ENCODE measurements around the gene SLC25A45.

Gene SLC25A45

DNA sequence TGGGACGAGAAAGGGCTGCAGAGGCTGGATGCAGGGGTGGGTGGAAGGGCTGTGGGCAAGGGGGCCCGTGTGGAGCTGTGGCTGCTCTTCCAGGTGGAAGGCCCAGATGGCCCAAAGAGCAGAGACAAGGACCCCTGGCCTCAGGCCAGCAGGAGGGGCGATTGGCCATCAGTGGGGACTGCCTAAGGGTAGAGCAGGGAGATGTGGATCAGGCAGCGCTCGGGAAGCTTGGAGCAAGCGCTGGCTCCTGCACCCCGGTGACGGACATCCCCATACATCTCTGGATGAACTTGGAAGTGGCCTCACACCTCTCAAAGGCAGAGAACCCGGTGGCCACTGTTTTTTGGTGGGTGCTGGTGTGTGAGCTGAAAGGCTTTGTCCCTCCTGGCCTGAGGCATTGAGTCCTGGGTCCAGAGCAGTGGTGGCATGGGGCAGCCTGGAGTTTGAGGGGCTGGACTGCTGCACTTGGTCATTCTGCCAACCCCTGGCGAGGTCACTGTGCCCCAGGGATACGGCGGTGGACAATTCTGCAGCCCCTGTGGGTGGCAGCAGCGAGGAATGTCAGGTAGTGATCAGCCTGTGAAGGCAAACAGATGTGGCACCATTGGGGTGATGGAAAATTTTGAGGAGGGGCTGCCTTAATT is 9.9 kb upstream of the SLC25A45 start:
- no peaks in the 10 kb centered on the region for H3K27me3 ChIP-seq (ENCODE audit: insufficient read depth, low read length, poor library complexity, severe bottlenecking)
- H4K20me1 ChIP-seq (ENCODE audit: insufficient read depth, low read length, poor library complexity, severe bottlenecking): peaks cover 15% of the 10 kb centered on the region
- H3K9me2 ChIP-seq (replicated peaks; ENCODE audit: low read depth, low read length): no peaks in the 10 kb centered on the region
- no peak overlapping the region for H3K4me3 ChIP-seq (ENCODE audit: low read length, poor library complexity, severe bottlenecking)
- no peak overlapping the region for H3K4me2 ChIP-seq (ENCODE audit: low read depth, low read length, poor library complexity, severe bottlenecking)
- H3K9me3 ChIP-seq (ENCODE audit: insufficient read depth, low read depth, low read length): no peaks in the 10 kb centered on the region
- peaks cover 17% of the 10 kb centered on the region; the same call in 1 of the 2 replicates for H3K36me3 ChIP-seq (ENCODE audit: insufficient read depth, low read length)
- H3K79me2 ChIP-seq (ENCODE audit: insufficient read depth, low read length): peaks cover 63% of the 10 kb centered on the region
- H3K4me1 ChIP-seq (ENCODE audit: insufficient read depth, low read length, poor library complexity, severe bottlenecking): peaks cover 37% of the 10 kb centered on the region
- no peak overlapping the region for H3K9ac ChIP-seq (ENCODE audit: low read depth, low read length, poor library complexity, severe bottlenecking)
- H3F3A ChIP-seq (ENCODE audit: low read depth): no peaks in the 10 kb centered on the region
- TF ChIP-seq EZH2phosphoT487 (IDR thresholded peaks at IDR 0.05; ENCODE audit: borderline replicate concordance) (no peak), CTCF (conservative IDR thresholded peaks at IDR 0.05; ENCODE audit: low read length) (0 out of 2 replicates have a peak, but pooled peaks have one; percentile 12)
- H2AFZ ChIP-seq (ENCODE audit: low read length): no peak overlapping the region

DNA sequence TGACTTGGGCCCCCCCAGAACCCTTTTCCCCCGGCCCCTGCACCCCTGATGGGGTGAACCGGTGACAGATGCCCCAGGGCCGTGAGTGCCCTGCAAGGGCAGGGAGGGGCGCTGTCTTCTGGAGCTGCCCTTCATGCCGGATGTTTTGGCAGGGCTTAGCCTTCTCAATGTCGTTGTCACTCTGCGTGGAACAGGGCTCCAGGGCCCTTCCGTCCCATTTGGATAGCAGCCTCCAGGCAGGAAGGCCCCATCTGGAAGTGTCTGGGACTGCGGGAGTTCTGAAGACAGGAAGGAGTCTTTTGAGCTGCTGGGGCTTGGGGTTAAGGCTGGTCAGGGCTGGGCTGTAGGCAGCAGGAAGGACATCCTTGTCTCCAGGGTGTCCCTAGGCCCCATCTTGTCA is 8.6 kb upstream of the SLC25A45 start:
- Histone ChIP-seq H3K27me3 (ENCODE audit: insufficient read depth, low read length, poor library complexity, severe bottlenecking) (no peaks in the 10 kb centered on the region), H2AFZ (ENCODE audit: low read length) (no peak overlapping the region), H4K20me1 (ENCODE audit: insufficient read depth, low read length, poor library complexity, severe bottlenecking) (peaks cover 19% of the 10 kb centered on the region), H3K36me3 (ENCODE audit: insufficient read depth, low read length) (peaks cover 13% of the 10 kb centered on the region; the same call in 1 of the 2 replicates), H3K79me2 (ENCODE audit: insufficient read depth, low read length) (peaks cover 74% of the 10 kb centered on the region), H3K9me3 (ENCODE audit: insufficient read depth, low read depth, low read length) (no peaks in the 10 kb centered on the region), H3K4me1 (ENCODE audit: insufficient read depth, low read length, poor library complexity, severe bottlenecking) (peaks cover 40% of the 10 kb centered on the region), H3K4me2 (ENCODE audit: low read depth, low read length, poor library complexity, severe bottlenecking) (peak overlapping the region; percentile 80), H3K9ac (ENCODE audit: low read depth, low read length, poor library complexity, severe bottlenecking) (peak overlapping the region; percentile 89), H3F3A (ENCODE audit: low read depth) (no peaks in the 10 kb centered on the region), H3K9me2 (replicated peaks; ENCODE audit: low read depth, low read length) (no peaks in the 10 kb centered on the region), H3K4me3 (ENCODE audit: low read length, poor library complexity, severe bottlenecking) (peak overlapping the region; percentile 65)
- no peak for TF ChIP-seq CTCF (conservative IDR thresholded peaks at IDR 0.05; ENCODE audit: low read length)
- no peak for TF ChIP-seq EZH2phosphoT487 (IDR thresholded peaks at IDR 0.05; ENCODE audit: borderline replicate concordance)

- Histone ChIP-seq H2AFZ (ENCODE audit: low read length) (no peak overlapping the region), H3K4me2 (ENCODE audit: low read depth, low read length, poor library complexity, severe bottlenecking) (peak overlapping the region; percentile 80)
These were observed 7.9 kb upstream of the SLC25A45 start for GRCh38 chr11:65390099-65390941.

More at GRCh38 chr11:65390099-65390941, 7.9 kb upstream of the SLC25A45 start:
- TF ChIP-seq CTCF (conservative IDR thresholded peaks at IDR 0.05; ENCODE audit: low read length) (no peak), EZH2phosphoT487 (IDR thresholded peaks at IDR 0.05; ENCODE audit: borderline replicate concordance) (no peak)
- Histone ChIP-seq H3K9ac (ENCODE audit: low read depth, low read length, poor library complexity, severe bottlenecking) (peak overlapping the region; percentile 89), H3K9me2 (replicated peaks; ENCODE audit: low read depth, low read length) (no peaks in the 10 kb centered on the region), H3K9me3 (ENCODE audit: insufficient read depth, low read depth, low read length) (no peaks in the 10 kb centered on the region), H3K4me3 (ENCODE audit: low read length, poor library complexity, severe bottlenecking) (peak overlapping the region; percentile 65), H4K20me1 (ENCODE audit: insufficient read depth, low read length, poor library complexity, severe bottlenecking) (peaks cover 19% of the 10 kb centered on the region), H3K4me1 (ENCODE audit: insufficient read depth, low read length, poor library complexity, severe bottlenecking) (peaks cover 45% of the 10 kb centered on the region), H3K36me3 (ENCODE audit: insufficient read depth, low read length) (peaks cover 9% of the 10 kb centered on the region; the same call in 1 of the 2 replicates), H3K79me2 (ENCODE audit: insufficient read depth, low read length) (peaks cover 75% of the 10 kb centered on the region), H3F3A (ENCODE audit: low read depth) (no peaks in the 10 kb centered on the region), H3K27me3 (ENCODE audit: insufficient read depth, low read length, poor library complexity, severe bottlenecking) (no peaks in the 10 kb centered on the region)
